Activated naive CD8-positive, alpha-beta T cell treated with anti-CD3 and anti-CD28 coated beads for 36 hours (primary cell): ENCODE measurements around the gene TMEM234. TPM values are rescaled to one million over a fixed set of nuclear protein-coding genes. Genes with fewer than 3 reads are reported as not detected.

Experiments used
- DNase-seq: peaks from one replicate; pipeline ENCODE4 v3.0.0; 2021
- H3K27ac Mint-ChIP-seq: one replicate; pipeline ENCODE4 v1.8.0; 2022; ENCODE audit warnings: mild to moderate bottlenecking, moderate library complexity, mixed read lengths
- H3K27me3 Mint-ChIP-seq: one replicate; pipeline ENCODE4 v1.8.0; 2022; ENCODE audit warnings: mild to moderate bottlenecking, mixed read lengths
- H3K36me3 Mint-ChIP-seq: one replicate; pipeline ENCODE4 v1.8.0; 2021; ENCODE audit warnings: mild to moderate bottlenecking, mixed read lengths
- H3K4me1 Mint-ChIP-seq: one replicate; pipeline ENCODE4 v1.8.0; 2021; ENCODE audit warnings: mixed read lengths
- H3K4me3 Mint-ChIP-seq: one replicate; pipeline ENCODE4 v1.8.0; 2022; ENCODE audit warnings: mild to moderate bottlenecking, moderate library complexity, mixed read lengths
- H3K9me3 Mint-ChIP-seq: one replicate; pipeline ENCODE4 v1.8.0; 2022; ENCODE audit warnings: mixed read lengths
- total RNA-seq, 2 experiments: library from RNA; stranded (reverse); gene quantifications; one replicate each; pipeline ENCODE4 v1.2.3, GENCODE V29; 2021

TMEM234 gene
- total RNA-seq, 2 experiments from 2014 or later, result 5.7 to 6.5 TPM

DNA sequence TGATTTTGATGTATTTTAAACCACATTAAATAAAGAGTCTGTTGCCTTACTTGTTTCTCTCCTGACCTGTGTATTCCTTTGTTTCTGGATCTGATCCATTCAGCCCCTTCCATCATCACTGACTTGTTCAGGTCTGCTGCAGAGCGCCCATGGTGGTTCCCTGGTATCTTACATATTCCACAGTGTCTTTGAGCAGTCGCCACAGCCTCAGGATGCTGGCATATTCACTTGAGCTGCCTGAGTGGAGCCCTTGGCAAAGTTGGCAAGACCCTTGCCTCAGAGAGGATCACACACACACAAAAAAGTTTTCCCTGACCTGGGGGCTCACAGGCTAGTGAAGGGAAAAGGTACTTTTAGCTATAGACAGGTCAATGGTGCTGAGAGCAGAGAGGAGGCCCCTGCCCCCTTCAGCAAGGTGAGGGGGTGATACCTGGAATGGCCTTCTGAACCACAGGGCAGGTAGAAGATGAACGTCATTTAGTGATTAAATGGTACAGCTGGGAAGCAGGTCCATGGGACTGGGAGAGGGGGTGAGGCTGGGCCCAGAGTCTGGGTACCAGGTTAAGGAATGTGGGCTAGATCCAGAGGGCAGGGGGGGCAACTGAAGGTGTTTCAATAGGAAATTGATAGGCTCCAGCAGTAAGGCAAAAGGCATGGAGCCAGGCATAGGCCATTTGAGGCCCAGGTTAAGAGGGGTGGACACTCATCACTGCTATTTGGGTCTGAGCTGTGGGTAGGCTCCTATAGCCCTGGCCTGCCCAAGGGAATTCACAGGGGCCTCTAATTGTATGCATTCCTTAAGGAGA is 23.7 kb downstream of the TMEM234 start:
- Mint-ChIP-seq H3K4me3 (no peak overlapping the region), H3K27ac (peak overlapping the region; percentile 56), H3K27me3 (no peaks in the 10 kb centered on the region), H3K9me3 (no peaks in the 10 kb centered on the region), H3K4me1 (peaks cover 52% of the 10 kb centered on the region), H3K36me3 (peaks cover 32% of the 10 kb centered on the region)
- no peak for DNase-seq

DNA sequence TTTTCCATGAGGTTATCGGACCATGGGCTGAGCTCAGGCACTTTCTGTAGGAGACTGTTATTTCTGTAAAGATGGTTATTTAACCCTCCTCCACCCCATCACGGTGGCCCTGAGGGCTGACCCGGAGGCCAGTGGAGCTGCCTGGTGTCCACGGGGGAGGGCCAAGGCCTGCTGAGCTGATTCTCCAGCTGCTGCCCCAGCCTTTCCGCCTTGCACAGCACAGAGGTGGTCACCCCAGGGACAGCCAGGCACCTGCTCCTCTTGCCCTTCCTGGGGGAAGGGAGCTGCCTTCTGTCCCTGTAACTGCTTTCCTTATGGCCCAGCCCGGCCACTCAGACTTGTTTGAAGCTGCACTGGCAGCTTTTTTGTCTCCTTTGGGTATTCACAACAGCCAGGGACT is 24.3 kb downstream of the TMEM234 start:
- peaks cover 49% of the 10 kb centered on the region for H3K4me1 Mint-ChIP-seq
- H3K4me3 Mint-ChIP-seq, result no peak overlapping the region
- H3K27me3 Mint-ChIP-seq, result no peaks in the 10 kb centered on the region
- no peak for DNase-seq
- no peak overlapping the region for H3K27ac Mint-ChIP-seq
- peaks cover 36% of the 10 kb centered on the region for H3K36me3 Mint-ChIP-seq
- H3K9me3 Mint-ChIP-seq, result no peaks in the 10 kb centered on the region

DNA sequence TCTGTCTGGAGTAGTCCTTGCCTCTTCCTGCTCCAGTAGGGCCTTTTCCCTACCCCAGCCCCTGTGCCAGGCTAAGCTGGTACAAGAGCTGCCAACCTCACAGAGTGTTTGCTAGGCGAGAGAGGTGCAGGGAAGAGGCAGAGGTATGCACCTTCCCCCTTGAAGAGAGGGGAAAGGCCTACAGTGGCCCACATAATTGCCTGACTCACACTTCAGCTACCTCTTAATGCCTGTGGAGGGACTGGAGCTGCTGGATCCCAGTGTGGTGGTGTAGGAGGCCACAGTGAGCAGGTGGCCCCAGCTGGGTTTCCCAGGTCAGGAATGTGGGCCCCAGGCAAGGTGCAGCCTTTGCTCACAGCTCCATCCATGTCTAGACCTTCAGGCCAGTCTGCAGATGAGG is 25.1 kb downstream of the TMEM234 start:
- H3K36me3 Mint-ChIP-seq, result peaks cover 39% of the 10 kb centered on the region
- peaks cover 44% of the 10 kb centered on the region for H3K4me1 Mint-ChIP-seq
- no peak for DNase-seq
- H3K27me3 Mint-ChIP-seq, result no peaks in the 10 kb centered on the region
- no peak overlapping the region for H3K4me3 Mint-ChIP-seq
- H3K9me3 Mint-ChIP-seq, result no peaks in the 10 kb centered on the region
- H3K27ac Mint-ChIP-seq, result peak overlapping the region; percentile 59

DNA sequence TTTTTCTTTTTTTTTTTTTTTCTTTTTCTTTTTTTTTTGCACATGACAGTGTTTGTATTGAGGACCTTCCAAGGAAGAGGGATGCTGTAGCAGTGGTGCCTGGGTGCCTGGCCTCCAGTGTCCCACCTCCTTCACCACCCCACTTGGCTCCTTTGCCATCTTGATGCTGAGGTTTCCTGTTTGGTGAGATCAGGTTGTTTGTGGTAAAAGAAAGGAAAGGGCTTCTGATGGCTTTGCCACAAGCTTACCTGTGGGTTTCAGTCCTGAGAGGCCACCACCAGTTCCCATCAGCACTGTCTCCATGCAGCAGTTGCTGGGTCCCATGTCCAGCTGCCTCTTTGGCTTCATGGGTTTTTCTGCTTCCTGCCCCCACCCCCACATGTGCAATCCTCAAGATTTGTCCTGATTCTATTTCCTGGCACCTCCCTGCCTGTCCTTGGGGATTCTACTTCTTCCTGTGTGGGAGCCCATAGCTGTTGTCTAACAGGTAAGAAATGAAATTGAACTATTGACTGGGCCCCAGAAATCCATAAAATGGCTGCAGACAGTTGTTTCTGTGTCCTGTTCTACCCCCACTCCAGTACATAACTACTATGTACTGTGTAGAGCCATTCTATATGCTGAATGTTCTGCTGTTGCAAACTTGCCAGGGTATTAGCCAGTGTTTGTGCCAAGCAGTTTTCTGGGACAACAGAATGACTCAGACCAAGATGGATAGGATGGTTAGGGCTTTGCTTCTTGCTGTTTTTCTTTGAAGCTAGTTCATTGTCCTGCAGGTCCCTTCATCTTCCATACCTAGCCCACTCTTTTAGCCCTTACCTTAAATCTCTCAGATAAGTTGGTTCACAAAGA is 26.0 kb downstream of the TMEM234 start:
- H3K4me3 Mint-ChIP-seq, result no peak overlapping the region
- H3K27me3 Mint-ChIP-seq, result no peaks in the 10 kb centered on the region
- peaks cover 40% of the 10 kb centered on the region for H3K4me1 Mint-ChIP-seq
- H3K27ac Mint-ChIP-seq, result peak overlapping the region; percentile 4
- H3K36me3 Mint-ChIP-seq, result peaks cover 48% of the 10 kb centered on the region
- H3K9me3 Mint-ChIP-seq, result no peaks in the 10 kb centered on the region
- no peak for DNase-seq

DNA sequence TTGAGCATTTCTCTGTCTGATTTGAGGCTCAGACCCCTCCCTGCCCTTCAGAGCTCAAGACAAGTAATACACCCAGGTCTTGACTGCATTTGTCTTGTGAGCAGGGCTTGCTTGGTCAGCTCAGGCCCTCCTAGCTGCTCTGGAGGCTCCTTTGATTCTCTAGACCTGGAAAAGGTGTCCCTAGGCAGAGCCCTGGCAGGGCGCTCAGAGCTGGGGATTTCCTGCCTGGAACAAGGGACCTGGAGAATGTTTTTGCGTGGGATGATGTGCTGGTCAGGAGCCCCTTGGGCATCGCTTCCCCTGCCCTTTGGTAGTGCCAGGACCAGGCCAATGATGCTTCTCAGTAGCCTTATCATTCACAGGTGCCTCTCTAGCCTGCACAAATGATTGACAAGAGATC is 26.6 kb downstream of the TMEM234 start:
- peaks cover 48% of the 10 kb centered on the region for H3K36me3 Mint-ChIP-seq
- peaks cover 40% of the 10 kb centered on the region for H3K4me1 Mint-ChIP-seq
- no peaks in the 10 kb centered on the region for H3K9me3 Mint-ChIP-seq
- no peak overlapping the region for H3K27ac Mint-ChIP-seq
- no peaks in the 10 kb centered on the region for H3K27me3 Mint-ChIP-seq
- H3K4me3 Mint-ChIP-seq, result no peak overlapping the region
- no peak for DNase-seq

DNA sequence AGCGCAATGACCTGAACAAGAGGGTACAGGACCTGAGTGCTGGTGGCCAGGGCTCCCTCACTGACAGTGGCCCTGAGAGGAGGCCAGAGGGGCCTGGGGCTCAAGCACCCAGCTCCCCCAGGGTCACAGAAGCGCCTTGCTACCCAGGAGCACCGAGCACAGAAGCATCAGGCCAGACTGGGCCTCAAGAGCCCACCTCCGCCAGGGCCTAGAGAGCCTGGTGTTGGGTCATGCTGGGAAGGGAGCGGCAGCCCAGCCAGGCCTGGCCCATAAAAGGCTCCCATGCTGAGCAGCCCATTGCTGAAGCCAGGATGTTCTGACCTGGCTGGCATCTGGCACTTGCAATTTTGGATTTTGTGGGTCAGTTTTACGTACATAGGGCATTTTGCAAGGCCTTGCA is 27.2 kb downstream of the TMEM234 start:
- no peaks in the 10 kb centered on the region for H3K9me3 Mint-ChIP-seq
- peaks cover 50% of the 10 kb centered on the region for H3K36me3 Mint-ChIP-seq
- no peak overlapping the region for H3K27ac Mint-ChIP-seq
- H3K27me3 Mint-ChIP-seq, result no peaks in the 10 kb centered on the region
- peaks cover 36% of the 10 kb centered on the region for H3K4me1 Mint-ChIP-seq
- DNase-seq, result no peak
- H3K4me3 Mint-ChIP-seq, result no peak overlapping the region

DNA sequence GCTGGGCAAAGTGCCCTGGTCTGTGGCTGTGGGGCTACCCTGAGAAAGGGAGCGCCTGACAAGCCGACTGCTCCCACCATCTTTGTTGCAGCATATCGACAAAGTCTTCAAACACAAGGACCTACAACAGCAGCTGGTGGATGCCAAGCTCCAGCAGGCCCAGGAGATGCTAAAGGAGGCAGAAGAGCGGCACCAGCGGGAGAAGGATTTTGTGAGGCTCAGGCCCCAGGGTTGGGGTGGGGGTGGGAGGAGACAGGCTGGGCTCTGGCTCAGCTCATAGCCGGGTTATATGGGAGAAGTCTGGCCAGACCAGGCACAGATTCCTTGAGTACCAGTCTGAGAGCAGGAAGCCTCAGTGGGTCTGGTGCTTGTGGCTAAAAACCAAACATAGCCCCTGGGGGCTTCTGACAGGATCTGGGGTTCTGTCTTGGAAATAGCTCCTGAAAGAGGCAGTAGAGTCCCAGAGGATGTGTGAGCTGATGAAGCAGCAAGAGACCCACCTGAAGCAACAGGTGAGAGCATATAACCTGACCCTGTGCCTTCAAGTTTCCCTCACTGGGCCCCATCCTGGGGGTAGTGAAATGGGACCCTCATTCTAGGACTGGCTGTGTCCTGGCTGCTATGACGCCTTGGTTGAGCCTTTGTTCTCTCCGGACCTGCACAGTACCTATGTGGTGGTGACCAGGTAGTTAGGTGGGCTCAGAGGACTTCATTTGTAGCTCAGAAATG is 29.8 kb downstream of the TMEM234 start:
- H3K27ac Mint-ChIP-seq, result no peak overlapping the region

DNA sequence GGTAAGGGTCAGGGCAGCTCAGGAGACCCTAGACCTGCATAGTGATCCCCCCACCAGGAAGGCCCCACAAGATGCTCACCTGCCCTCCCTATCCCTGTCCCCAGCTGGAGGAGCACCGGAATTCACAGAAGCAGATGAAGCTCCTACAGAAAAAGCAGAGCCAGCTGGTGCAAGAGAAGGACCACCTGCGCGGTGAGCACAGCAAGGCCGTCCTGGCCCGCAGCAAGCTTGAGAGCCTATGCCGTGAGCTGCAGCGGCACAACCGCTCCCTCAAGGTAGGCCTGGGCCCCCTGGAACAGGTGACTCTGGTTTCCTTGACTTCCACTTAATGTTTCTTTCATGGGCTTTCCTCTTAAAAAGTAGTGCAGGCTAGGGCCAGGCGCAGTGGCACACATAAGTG is 34.3 kb downstream of the TMEM234 start:
- Mint-ChIP-seq H3K27me3 (no peaks in the 10 kb centered on the region), H3K36me3 (peaks cover 58% of the 10 kb centered on the region), H3K4me1 (peaks cover 36% of the 10 kb centered on the region), H3K9me3 (no peaks in the 10 kb centered on the region), H3K4me3 (no peak overlapping the region), H3K27ac (no peak overlapping the region)
- no peak for DNase-seq

More for the DNA sequence above, 29.8 kb downstream of the TMEM234 start:
- no peak for DNase-seq
- Mint-ChIP-seq H3K4me3 (no peak overlapping the region), H3K9me3 (no peaks in the 10 kb centered on the region), H3K4me1 (peaks cover 34% of the 10 kb centered on the region), H3K27me3 (no peaks in the 10 kb centered on the region), H3K36me3 (peaks cover 54% of the 10 kb centered on the region)

DNA sequence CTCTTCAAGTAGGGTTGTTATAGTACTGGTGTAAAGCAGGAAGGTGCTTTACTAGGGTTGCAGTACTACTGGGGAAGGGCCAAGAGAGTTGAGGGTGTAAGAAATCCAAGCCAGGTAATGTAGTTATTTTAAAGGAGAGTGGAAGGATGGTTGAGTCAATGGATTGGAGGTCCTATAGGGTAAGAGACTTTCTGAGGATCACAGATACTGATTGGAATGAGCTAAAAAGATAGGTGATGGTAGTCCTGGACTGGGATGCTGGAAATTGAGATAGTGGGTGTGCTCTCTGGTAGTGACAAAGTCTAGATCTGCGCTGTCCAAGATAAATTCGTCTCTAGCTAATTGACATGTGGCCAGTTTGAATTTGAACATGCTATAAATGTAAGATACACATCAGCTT is 35.7 kb downstream of the TMEM234 start:
- H3K27ac Mint-ChIP-seq, result peak overlapping the region; percentile 85
- no peaks in the 10 kb centered on the region for H3K9me3 Mint-ChIP-seq
- H3K4me3 Mint-ChIP-seq, result peak overlapping the region; percentile 30
- DNase-seq, result no peak
- H3K36me3 Mint-ChIP-seq, result peaks cover 58% of the 10 kb centered on the region
- peaks cover 43% of the 10 kb centered on the region for H3K4me1 Mint-ChIP-seq
- H3K27me3 Mint-ChIP-seq, result no peaks in the 10 kb centered on the region

DNA sequence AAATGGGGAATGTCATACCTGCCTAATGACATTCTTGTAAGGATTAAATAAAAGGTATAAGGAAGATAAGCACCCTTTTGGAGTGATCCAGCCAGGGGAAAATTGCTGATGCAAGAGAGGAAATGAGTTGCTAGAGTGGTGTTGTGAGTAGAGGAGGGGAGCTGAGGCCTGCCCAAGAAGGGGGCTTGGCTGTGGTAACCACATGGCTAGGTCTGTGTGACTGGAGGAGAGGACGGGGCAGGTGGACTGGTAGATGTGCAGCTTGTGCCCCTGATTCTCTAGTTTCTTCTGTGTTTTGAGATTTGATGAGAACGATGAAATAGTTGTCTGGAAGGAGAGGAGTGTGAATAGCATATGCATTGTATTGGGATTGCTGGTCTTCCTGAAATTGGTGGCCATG is 36.1 kb downstream of the TMEM234 start:
- no peak for DNase-seq
- Mint-ChIP-seq H3K27ac (peak overlapping the region; percentile 85), H3K4me3 (peak overlapping the region; percentile 30), H3K27me3 (no peaks in the 10 kb centered on the region), H3K36me3 (peaks cover 59% of the 10 kb centered on the region), H3K4me1 (peaks cover 47% of the 10 kb centered on the region), H3K9me3 (no peaks in the 10 kb centered on the region)

DNA sequence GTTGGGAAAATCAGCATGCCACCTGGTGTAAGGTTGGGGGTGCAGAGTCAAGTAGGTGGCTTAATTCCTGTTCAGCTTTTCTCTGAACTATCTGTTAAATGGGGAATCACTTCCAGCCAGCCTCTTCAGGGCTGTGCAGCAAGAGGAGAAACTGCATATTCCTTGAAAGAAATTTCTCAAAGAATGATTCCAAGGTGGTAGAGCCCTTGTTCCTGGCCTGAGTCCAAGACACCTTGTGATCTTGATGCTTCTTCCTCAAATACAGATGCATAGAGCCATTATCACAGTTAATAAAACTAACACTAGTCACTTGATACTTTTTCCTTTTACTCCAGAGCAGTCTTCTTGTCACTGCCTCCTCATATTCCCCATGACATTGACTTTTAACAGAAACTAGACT is 37.5 kb downstream of the TMEM234 start:
- Mint-ChIP-seq H3K4me3 (no peak overlapping the region), H3K9me3 (no peaks in the 10 kb centered on the region), H3K36me3 (peaks cover 66% of the 10 kb centered on the region), H3K4me1 (peaks cover 54% of the 10 kb centered on the region), H3K27ac (no peak overlapping the region), H3K27me3 (no peaks in the 10 kb centered on the region)
- no peak for DNase-seq

DNA sequence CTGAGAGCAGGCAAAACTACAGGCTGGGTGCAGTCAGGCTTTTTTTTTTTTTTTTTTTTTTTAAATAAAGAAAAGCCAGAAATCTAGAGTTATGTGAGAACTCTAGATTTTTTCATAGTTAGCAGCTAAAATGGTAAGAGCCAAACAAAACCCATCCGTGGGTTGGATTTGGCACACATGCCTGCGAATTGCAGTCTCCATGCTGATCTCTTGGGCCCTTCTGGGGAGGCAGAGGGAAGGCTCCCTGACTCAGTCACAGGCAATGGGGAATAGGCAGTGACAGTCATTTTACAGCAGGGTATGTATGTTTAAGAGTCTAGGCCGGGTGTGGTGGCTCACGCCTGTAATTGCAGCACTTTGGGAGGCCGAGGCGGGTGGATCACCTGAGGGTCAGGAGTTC is 40.1 kb downstream of the TMEM234 start:
- peak overlapping the region; percentile 20 for H3K27ac Mint-ChIP-seq
- H3K27me3 Mint-ChIP-seq, result no peaks in the 10 kb centered on the region
- peaks cover 57% of the 10 kb centered on the region for H3K36me3 Mint-ChIP-seq
- peaks cover 57% of the 10 kb centered on the region for H3K4me1 Mint-ChIP-seq
- no peak for DNase-seq
- H3K9me3 Mint-ChIP-seq, result no peaks in the 10 kb centered on the region
- peak overlapping the region; percentile 95 for H3K4me3 Mint-ChIP-seq

DNA sequence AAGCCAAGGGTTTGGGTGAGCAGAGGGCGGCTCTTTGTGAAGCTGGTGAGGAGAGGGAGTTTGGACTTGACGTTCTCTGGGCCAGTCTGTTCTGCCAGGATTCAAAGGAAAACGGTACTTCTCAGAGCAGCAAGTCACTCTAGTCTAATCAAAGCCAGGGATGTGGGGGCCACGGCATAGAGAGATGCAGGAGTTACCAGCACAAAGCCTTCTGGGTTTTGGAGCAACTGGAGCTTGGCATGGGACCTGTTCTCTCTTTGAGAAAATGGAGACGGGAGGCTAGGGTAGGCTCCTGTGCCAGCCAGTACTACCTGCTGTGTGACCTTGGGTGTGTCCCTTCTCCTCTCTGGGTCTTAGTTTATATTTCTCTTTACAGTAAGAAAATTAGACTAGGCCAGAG is 40.6 kb downstream of the TMEM234 start:
- H3K36me3 Mint-ChIP-seq, result peaks cover 55% of the 10 kb centered on the region
- no peak for DNase-seq
- peak overlapping the region; percentile 96 for H3K27ac Mint-ChIP-seq
- peak overlapping the region; percentile 95 for H3K4me3 Mint-ChIP-seq
- H3K4me1 Mint-ChIP-seq, result peaks cover 56% of the 10 kb centered on the region
- no peaks in the 10 kb centered on the region for H3K9me3 Mint-ChIP-seq
- no peaks in the 10 kb centered on the region for H3K27me3 Mint-ChIP-seq

DNA sequence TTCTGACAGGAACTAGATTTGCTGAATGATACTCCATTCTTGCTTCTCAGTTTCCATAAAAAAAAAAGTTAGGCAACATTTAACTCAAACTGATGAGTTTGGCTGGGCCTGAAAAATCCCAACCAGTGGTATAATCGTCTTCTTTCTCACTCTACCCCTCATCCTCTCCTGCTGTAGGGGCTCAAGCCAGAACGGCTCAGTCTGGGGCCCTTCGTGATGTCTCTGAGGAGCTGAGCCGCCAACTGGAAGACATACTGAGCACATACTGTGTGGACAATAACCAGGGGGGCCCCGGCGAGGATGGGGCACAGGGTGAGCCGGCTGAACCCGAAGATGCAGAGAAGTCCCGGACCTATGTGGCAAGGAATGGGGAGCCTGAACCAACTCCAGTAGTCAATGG is 41.1 kb downstream of the TMEM234 start:
- H3K4me3 Mint-ChIP-seq, result peak overlapping the region; percentile 95
- peaks cover 50% of the 10 kb centered on the region for H3K36me3 Mint-ChIP-seq
- peak overlapping the region; percentile 96 for H3K27ac Mint-ChIP-seq
- H3K9me3 Mint-ChIP-seq, result no peaks in the 10 kb centered on the region
- H3K4me1 Mint-ChIP-seq, result peaks cover 51% of the 10 kb centered on the region
- DNase-seq, result no peak
- H3K27me3 Mint-ChIP-seq, result no peaks in the 10 kb centered on the region
